KOPT-K1 (cell line): ENCODE measurements around the gene KCMF1.

Source experiments
- H3K27ac ChIP-seq: fragments of 200-600 bp; sonication (generic); 2 replicates; pipeline ENCODE4 v1.5.1; 2016; ENCODE audit warnings: antibody characterized with exemption, mild to moderate bottlenecking, low read depth, low read length; ENCODE audit not compliant: poor library complexity, severe bottlenecking
- H3K36me3 ChIP-seq: fragments of 200-600 bp; sonication (generic); 2 replicates; pipeline ENCODE4 v1.5.1; 2017; ENCODE audit warnings: antibody characterized with exemption, mild to moderate bottlenecking, low read length, moderate library complexity; ENCODE audit not compliant: insufficient read depth
- H3K9me3 ChIP-seq: fragments of 200-600 bp; sonication (generic); 2 replicates; pipeline ENCODE4 v1.5.1; 2017; ENCODE audit warnings: antibody characterized with exemption, low read length, mild to moderate bottlenecking; ENCODE audit not compliant: insufficient read depth, poor library complexity, severe bottlenecking

KCMF1 gene

GRCh38 chr2:85018049-85018447 lies 47.1 kb downstream of the KCMF1 start:
- Histone ChIP-seq H3K36me3 (no peaks in the 10 kb centered on the region), H3K9me3 (no peaks in the 10 kb centered on the region), H3K27ac (no peak overlapping the region)

GRCh38 chr2:85019121-85019520 lies 48.2 kb downstream of the KCMF1 start:
- Histone ChIP-seq H3K27ac (no peak overlapping the region), H3K9me3 (no peaks in the 10 kb centered on the region), H3K36me3 (no peaks in the 10 kb centered on the region)

- no peak overlapping the region for H3K27ac ChIP-seq
- no peaks in the 10 kb centered on the region for H3K36me3 ChIP-seq
- H3K9me3 ChIP-seq = no peaks in the 10 kb centered on the region
Measured at GRCh38 chr2:85022232-85022631, 51.3 kb downstream of the KCMF1 start.

GRCh38 chr2:85024372-85025047 lies 53.5 kb downstream of the KCMF1 start:
- no peak overlapping the region for H3K27ac ChIP-seq
- H3K9me3 ChIP-seq = no peaks in the 10 kb centered on the region
- H3K36me3 ChIP-seq = peaks cover 22% of the 10 kb centered on the region

GRCh38 chr2:85032621-85033020 lies 61.7 kb downstream of the KCMF1 start:
- Histone ChIP-seq H3K27ac (no peak overlapping the region), H3K9me3 (no peaks in the 10 kb centered on the region), H3K36me3 (peaks cover 90% of the 10 kb centered on the region)

GRCh38 chr2:85033388-85033787 lies 62.4 kb downstream of the KCMF1 start:
- Histone ChIP-seq H3K9me3 (no peaks in the 10 kb centered on the region), H3K27ac (no peak overlapping the region), H3K36me3 (peaks cover 89% of the 10 kb centered on the region)

- Histone ChIP-seq H3K9me3 (no peaks in the 10 kb centered on the region), H3K36me3 (peaks cover 89% of the 10 kb centered on the region), H3K27ac (no peak overlapping the region)
Measured at GRCh38 chr2:85034158-85034557, 63.2 kb downstream of the KCMF1 start.

GRCh38 chr2:85037622-85038021 lies 66.7 kb downstream of the KCMF1 start:
- Histone ChIP-seq H3K36me3 (peaks cover 90% of the 10 kb centered on the region), H3K27ac (no peak overlapping the region), H3K9me3 (no peaks in the 10 kb centered on the region)

- Histone ChIP-seq H3K27ac (no peak overlapping the region), H3K9me3 (no peaks in the 10 kb centered on the region), H3K36me3 (peaks cover 97% of the 10 kb centered on the region)
Measured at GRCh38 chr2:85042330-85042729, 71.4 kb downstream of the KCMF1 start.

GRCh38 chr2:85048534-85048933 lies 77.6 kb downstream of the KCMF1 start:
- Histone ChIP-seq H3K36me3 (peaks cover 98% of the 10 kb centered on the region), H3K9me3 (no peaks in the 10 kb centered on the region), H3K27ac (no peak overlapping the region)

GRCh38 chr2:85049236-85049635 lies 78.3 kb downstream of the KCMF1 start:
- H3K36me3 ChIP-seq = peaks cover 96% of the 10 kb centered on the region
- H3K9me3 ChIP-seq = no peaks in the 10 kb centered on the region
- H3K27ac ChIP-seq = no peak overlapping the region

GRCh38 chr2:85053802-85054201 lies 82.8 kb downstream of the KCMF1 start:
- H3K27ac ChIP-seq = no peak overlapping the region
- peaks cover 61% of the 10 kb centered on the region for H3K36me3 ChIP-seq
- H3K9me3 ChIP-seq = no peaks in the 10 kb centered on the region

- H3K27ac ChIP-seq = no peak overlapping the region
- no peaks in the 10 kb centered on the region for H3K9me3 ChIP-seq
- H3K36me3 ChIP-seq = peaks cover 25% of the 10 kb centered on the region
Measured at GRCh38 chr2:85057226-85057962, 86.4 kb downstream of the KCMF1 start.

GRCh38 chr2:85061896-85062295 lies 90.9 kb downstream of the KCMF1 start:
- H3K9me3 ChIP-seq = no peaks in the 10 kb centered on the region
- no peaks in the 10 kb centered on the region for H3K36me3 ChIP-seq
- no peak overlapping the region for H3K27ac ChIP-seq

- Histone ChIP-seq H3K36me3 (no peaks in the 10 kb centered on the region), H3K27ac (no peak overlapping the region), H3K9me3 (no peaks in the 10 kb centered on the region)
Measured at GRCh38 chr2:85062565-85062964, 91.6 kb downstream of the KCMF1 start.
